ENCODE data around the gene CLEC17A.
"Not testable (repeated sequence)": the region's sequence is repeated elsewhere in the genome, so short reads cannot be mapped to it uniquely, and the experiment has no call there.

CLEC17A gene

DNA sequence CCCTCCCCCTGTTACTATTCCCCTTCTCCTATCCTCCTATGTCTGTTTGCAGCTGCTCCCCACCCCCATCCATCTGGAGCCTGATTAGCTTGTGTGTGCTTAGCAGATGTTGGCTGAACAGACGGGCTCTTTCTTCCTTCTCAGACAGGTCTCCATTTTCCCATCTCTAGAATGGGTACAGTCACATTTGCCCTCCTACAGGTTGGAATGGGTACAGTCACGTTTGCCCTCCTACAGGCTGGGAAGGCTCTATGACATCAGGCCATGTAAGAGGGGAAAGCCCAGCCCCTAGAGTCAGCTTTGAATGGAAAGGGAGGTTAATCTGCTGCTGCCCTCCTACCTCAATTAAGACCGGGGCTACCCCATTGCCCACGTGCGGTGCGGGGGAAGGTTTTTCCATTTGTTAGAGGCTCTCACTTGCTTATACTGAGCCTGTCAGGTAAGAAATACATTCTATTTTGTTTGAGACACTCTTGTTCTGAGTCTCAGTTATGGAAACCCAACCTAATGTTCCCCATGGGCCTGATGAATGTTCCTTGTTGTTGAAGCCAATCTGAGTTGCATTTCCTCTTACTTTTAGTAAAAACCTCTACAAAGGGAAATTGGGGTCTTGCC, 2.2 kb upstream of the CLEC17A start:
- 100% methylated on average over 5 of the region's 6 CpGs for WGBS (ENCODE audit: insufficient coverage)
- no peaks in the 10 kb centered on the region for H3K36me3 ChIP-seq (ENCODE audit: control insufficient read depth in 4 of 4, insufficient read depth in 4 of 4, low read length in 3 of 4)
- H3K27me3 ChIP-seq (replicated peaks in 2 of 5; ENCODE audit: control insufficient read depth in 4 of 5, insufficient read depth in 5 of 5, low read length in 4 of 5), result no peaks in the 10 kb centered on the region
- ChIA-PET CTCF (interaction anchor here (12.4 kb wide), 1 partner anchor 106 kb away, joined by 290 read pairs; the partner anchor contains the start of gene ZNF333), POLR2A (no interaction called here)
- H3K27ac ChIP-seq (ENCODE audit: insufficient read depth in 1 of 2, low read depth in 1 of 2, low read length in 2 of 2, poor library complexity in 1 of 2, severe bottlenecking in 2 of 2), result no peak overlapping the region
- H3K9me3 ChIP-seq (ENCODE audit: control extremely low read depth in 1 of 5, control insufficient read depth in 4 of 5, insufficient read depth in 2 of 5, low read depth in 1 of 5, low read length in 4 of 5), result no peaks in the 10 kb centered on the region
- no peak overlapping the region for H3K4me3 ChIP-seq (ENCODE audit: control insufficient read depth in 1 of 7, extremely low read depth in 1 of 7, insufficient read depth in 4 of 7, low read depth in 2 of 7, low read length in 6 of 7)
- no peak for DNase-seq
- peaks cover 0 to 10% (median 7%) of the 10 kb centered on the region in 4 experiments for H3K4me1 ChIP-seq (ENCODE audit: control extremely low read depth in 1 of 4, control insufficient read depth in 4 of 4, insufficient read depth in 4 of 4, low read length in 3 of 4)

DNA sequence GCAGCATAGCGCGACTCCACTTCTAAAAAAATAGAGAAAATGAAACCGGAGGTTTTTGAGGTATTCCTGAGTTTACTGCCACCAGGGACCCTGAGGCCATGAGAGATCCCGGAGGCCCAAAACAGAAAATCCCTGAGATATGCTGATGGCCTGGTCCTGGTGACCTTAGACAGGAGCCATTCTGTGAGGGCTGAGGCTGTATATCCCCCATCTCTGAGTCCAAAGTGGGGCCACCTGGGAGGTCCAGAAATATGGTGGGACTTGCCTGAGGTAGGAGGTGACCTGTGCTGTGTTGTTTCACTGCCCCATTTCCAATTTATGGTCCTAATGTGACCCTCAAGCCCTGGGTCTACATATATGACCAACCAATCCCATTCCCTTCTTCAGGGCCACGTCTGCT, 1.5 kb downstream of the CLEC17A start:
- H3K4me1 ChIP-seq (ENCODE audit: control extremely low read depth in 1 of 4, control insufficient read depth in 4 of 4, insufficient read depth in 4 of 4, low read length in 3 of 4); H3K27ac ChIP-seq (ENCODE audit: insufficient read depth in 1 of 2, low read depth in 1 of 2, low read length in 2 of 2, poor library complexity in 1 of 2, severe bottlenecking in 2 of 2); H3K36me3 ChIP-seq (ENCODE audit: control insufficient read depth in 4 of 4, insufficient read depth in 4 of 4, low read length in 3 of 4); H3K9me3 ChIP-seq (ENCODE audit: control extremely low read depth in 1 of 5, control insufficient read depth in 4 of 5, insufficient read depth in 2 of 5, low read depth in 1 of 5, low read length in 4 of 5); H3K4me3 ChIP-seq (ENCODE audit: control insufficient read depth in 1 of 7, extremely low read depth in 1 of 7, insufficient read depth in 4 of 7, low read depth in 2 of 7, low read length in 6 of 7); DNase-seq; POLR2A ChIA-PET; H3K27me3 ChIP-seq (replicated peaks in 2 of 5; ENCODE audit: control insufficient read depth in 4 of 5, insufficient read depth in 5 of 5, low read length in 4 of 5); CTCF ChIA-PET: not testable (repeated sequence)
- WGBS (ENCODE audit: insufficient coverage), result 85% methylated on average over 2 of the region's 5 CpGs

DNA sequence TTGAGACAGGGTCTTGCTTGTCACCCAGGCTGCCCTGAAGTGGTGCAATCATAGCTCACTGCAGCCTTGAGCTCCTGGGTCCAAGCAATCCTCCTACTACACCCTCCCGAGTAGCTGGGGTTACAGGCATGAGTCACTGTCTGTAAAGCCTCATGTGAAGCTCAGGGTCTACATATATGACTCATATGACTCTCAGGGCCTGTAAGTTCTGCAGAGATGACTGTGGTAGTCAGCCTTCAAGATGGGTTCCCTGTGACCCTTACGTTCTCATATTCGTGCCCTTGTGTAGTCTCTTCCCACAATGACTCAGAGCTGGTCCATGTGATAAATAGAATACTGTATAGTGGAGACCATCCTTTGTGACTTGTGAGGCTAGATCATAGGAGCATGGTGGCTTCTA, 2.3 kb downstream of the CLEC17A start:
- no CpG with 5 or more reads among the region's 3 CpGs for WGBS (ENCODE audit: insufficient coverage)
- POLR2A ChIA-PET; H3K9me3 ChIP-seq (ENCODE audit: control extremely low read depth in 1 of 5, control insufficient read depth in 4 of 5, insufficient read depth in 2 of 5, low read depth in 1 of 5, low read length in 4 of 5); H3K36me3 ChIP-seq (ENCODE audit: control insufficient read depth in 4 of 4, insufficient read depth in 4 of 4, low read length in 3 of 4); H3K27me3 ChIP-seq (replicated peaks in 2 of 5; ENCODE audit: control insufficient read depth in 4 of 5, insufficient read depth in 5 of 5, low read length in 4 of 5); H3K4me3 ChIP-seq (ENCODE audit: control insufficient read depth in 1 of 7, extremely low read depth in 1 of 7, insufficient read depth in 4 of 7, low read depth in 2 of 7, low read length in 6 of 7); H3K27ac ChIP-seq (ENCODE audit: insufficient read depth in 1 of 2, low read depth in 1 of 2, low read length in 2 of 2, poor library complexity in 1 of 2, severe bottlenecking in 2 of 2); H3K4me1 ChIP-seq (ENCODE audit: control extremely low read depth in 1 of 4, control insufficient read depth in 4 of 4, insufficient read depth in 4 of 4, low read length in 3 of 4); CTCF ChIA-PET: not testable (repeated sequence)
- peak in 1 of 3 donors; percentile 47 for DNase-seq

DNA sequence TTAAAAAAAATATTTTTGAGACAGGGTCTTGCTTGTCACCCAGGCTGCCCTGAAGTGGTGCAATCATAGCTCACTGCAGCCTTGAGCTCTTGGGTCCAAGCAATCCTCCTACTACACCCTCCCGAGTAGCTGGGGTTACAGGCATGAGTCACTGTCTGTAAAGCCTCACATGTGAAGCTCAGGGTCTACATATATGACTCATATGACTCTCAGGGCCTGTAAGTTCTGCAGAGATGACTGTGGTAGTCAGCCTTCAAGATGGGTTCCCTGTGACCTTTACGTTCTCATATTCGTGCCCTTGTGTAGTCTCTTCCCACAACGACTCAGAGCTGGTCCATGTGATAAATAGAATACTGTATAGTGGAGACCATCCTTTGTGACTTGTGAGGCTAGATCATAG, 6.5 kb downstream of the CLEC17A start:
- not testable (repeated sequence) for H3K9me3 ChIP-seq (ENCODE audit: control extremely low read depth in 1 of 5, control insufficient read depth in 4 of 5, insufficient read depth in 2 of 5, low read depth in 1 of 5, low read length in 4 of 5)

DNA sequence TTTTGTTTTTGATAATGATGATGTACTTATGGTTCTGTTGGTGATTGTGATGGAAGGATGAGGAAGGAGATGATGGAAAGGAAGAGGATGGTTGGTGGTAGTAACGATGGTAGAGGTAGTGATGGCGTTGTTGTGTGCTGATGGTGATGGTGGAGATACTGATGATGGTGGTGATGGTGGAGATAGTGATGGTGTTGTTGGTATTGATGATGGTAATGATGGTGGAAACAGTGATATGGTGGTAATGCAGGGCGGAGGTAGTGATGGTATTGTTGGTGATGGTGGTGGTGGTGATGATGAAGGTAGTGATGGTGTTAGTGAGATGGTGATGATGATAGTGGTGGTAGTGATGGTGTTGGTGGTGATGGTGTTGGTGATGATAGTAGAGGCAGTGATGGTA, 12.7 kb downstream of the CLEC17A start:
- ChIA-PET CTCF (interaction anchor here (0.6 kb wide), 1 partner anchor 1172 kb away, joined by 3 read pairs; no protein-coding TSS in a partner anchor), POLR2A (no interaction called here)
- Histone ChIP-seq H3K27me3 (replicated peaks in 2 of 5; ENCODE audit: control insufficient read depth in 4 of 5, insufficient read depth in 5 of 5, low read length in 4 of 5) (no peaks in the 10 kb centered on the region), H3K4me1 (ENCODE audit: control extremely low read depth in 1 of 4, control insufficient read depth in 4 of 4, insufficient read depth in 4 of 4, low read length in 3 of 4) (peaks cover 0 to 2% (median 0%) of the 10 kb centered on the region in 4 experiments), H3K4me3 (ENCODE audit: control insufficient read depth in 1 of 7, extremely low read depth in 1 of 7, insufficient read depth in 4 of 7, low read depth in 2 of 7, low read length in 6 of 7) (no peak overlapping the region), H3K27ac (ENCODE audit: insufficient read depth in 1 of 2, low read depth in 1 of 2, low read length in 2 of 2, poor library complexity in 1 of 2, severe bottlenecking in 2 of 2) (no peak overlapping the region), H3K36me3 (ENCODE audit: control insufficient read depth in 4 of 4, insufficient read depth in 4 of 4, low read length in 3 of 4) (no peaks in the 10 kb centered on the region), H3K9me3 (ENCODE audit: control extremely low read depth in 1 of 5, control insufficient read depth in 4 of 5, insufficient read depth in 2 of 5, low read depth in 1 of 5, low read length in 4 of 5) (peaks cover 0 to 3% (median 0%) of the 10 kb centered on the region in 5 experiments)
- WGBS (ENCODE audit: insufficient coverage), result 88% methylated on average over 3 of the region's 3 CpGs
- no peak for DNase-seq

More for the DNA sequence above, 6.5 kb downstream of the CLEC17A start:
- H3K27ac ChIP-seq (ENCODE audit: insufficient read depth in 1 of 2, low read depth in 1 of 2, low read length in 2 of 2, poor library complexity in 1 of 2, severe bottlenecking in 2 of 2); H3K4me3 ChIP-seq (ENCODE audit: control insufficient read depth in 1 of 7, extremely low read depth in 1 of 7, insufficient read depth in 4 of 7, low read depth in 2 of 7, low read length in 6 of 7); H3K27me3 ChIP-seq (replicated peaks in 2 of 5; ENCODE audit: control insufficient read depth in 4 of 5, insufficient read depth in 5 of 5, low read length in 4 of 5); POLR2A ChIA-PET; CTCF ChIA-PET; H3K4me1 ChIP-seq (ENCODE audit: control extremely low read depth in 1 of 4, control insufficient read depth in 4 of 4, insufficient read depth in 4 of 4, low read length in 3 of 4); H3K36me3 ChIP-seq (ENCODE audit: control insufficient read depth in 4 of 4, insufficient read depth in 4 of 4, low read length in 3 of 4): not testable (repeated sequence)
- no CpG with 5 or more reads among the region's 4 CpGs for WGBS (ENCODE audit: insufficient coverage)
- DNase-seq, result peak in 1 of 3 donors; percentile 19

DNA sequence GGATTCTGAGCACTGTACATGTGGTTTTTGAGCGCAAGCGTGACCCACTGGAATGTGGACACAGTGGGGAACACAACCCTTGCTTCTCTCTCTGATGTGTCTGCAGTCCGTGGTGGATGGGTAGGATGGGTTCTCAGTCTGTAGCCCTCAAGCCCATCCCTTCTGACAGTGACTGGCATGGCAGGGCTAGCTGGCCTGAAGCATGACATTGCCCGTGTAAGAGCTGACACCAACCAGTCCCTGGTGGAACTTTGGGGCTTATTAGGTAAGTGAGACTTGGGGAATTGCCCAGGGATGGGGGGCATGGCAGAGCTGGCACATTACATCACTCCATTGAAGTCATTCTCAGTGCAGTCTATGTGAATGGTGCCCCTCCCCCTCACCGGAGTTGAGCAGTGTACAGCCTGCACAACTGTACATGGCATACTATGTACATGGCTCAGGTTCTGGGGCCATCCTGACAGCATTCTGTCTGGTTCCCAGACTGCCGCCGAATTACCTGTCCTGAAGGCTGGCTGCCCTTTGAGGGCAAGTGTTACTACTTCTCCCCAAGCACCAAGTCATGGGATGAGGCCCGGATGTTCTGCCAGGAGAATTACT, 16.8 kb downstream of the CLEC17A start:
- 98% methylated on average over 6 of the region's 8 CpGs for WGBS (ENCODE audit: insufficient coverage)
- Histone ChIP-seq H3K27ac (ENCODE audit: insufficient read depth in 1 of 2, low read depth in 1 of 2, low read length in 2 of 2, poor library complexity in 1 of 2, severe bottlenecking in 2 of 2) (no peak overlapping the region), H3K36me3 (ENCODE audit: control insufficient read depth in 4 of 4, insufficient read depth in 4 of 4, low read length in 3 of 4) (no peaks in the 10 kb centered on the region), H3K9me3 (ENCODE audit: control extremely low read depth in 1 of 5, control insufficient read depth in 4 of 5, insufficient read depth in 2 of 5, low read depth in 1 of 5, low read length in 4 of 5) (peaks cover 0 to 6% (median 3%) of the 10 kb centered on the region in 5 experiments), H3K27me3 (replicated peaks in 2 of 5; ENCODE audit: control insufficient read depth in 4 of 5, insufficient read depth in 5 of 5, low read length in 4 of 5) (no peaks in the 10 kb centered on the region), H3K4me3 (ENCODE audit: control insufficient read depth in 1 of 7, extremely low read depth in 1 of 7, insufficient read depth in 4 of 7, low read depth in 2 of 7, low read length in 6 of 7) (no peak overlapping the region), H3K4me1 (ENCODE audit: control extremely low read depth in 1 of 4, control insufficient read depth in 4 of 4, insufficient read depth in 4 of 4, low read length in 3 of 4) (no peaks in the 10 kb centered on the region)
- POLR2A ChIA-PET, result no interaction called here
- DNase-seq, result no peak
- CTCF ChIA-PET, result no interaction called here

DNA sequence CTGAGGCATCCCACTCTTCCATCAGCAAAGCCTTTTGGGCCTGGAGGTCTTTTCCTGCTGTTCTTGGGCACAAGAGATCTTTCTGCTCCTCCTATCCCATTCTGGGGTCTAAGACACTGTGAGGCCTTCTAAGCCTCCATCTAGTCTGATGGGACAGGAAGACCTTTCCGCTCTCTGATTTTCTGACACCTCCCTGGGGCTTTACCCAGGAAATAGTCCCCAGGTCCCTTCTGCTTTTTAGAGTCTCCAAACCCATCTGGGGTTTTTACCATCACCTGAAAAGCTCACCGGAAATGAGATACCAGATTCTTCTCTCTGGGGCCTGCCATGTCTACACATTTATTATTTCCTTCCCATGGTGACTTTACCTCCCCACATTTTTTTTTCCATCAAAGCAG, 21.1 kb downstream of the CLEC17A start:
- Histone ChIP-seq H3K4me1 (ENCODE audit: control extremely low read depth in 1 of 4, control insufficient read depth in 4 of 4, insufficient read depth in 4 of 4, low read length in 3 of 4) (no peaks in the 10 kb centered on the region), H3K4me3 (ENCODE audit: control insufficient read depth in 1 of 7, extremely low read depth in 1 of 7, insufficient read depth in 4 of 7, low read depth in 2 of 7, low read length in 6 of 7) (no peak overlapping the region), H3K27me3 (replicated peaks in 2 of 5; ENCODE audit: control insufficient read depth in 4 of 5, insufficient read depth in 5 of 5, low read length in 4 of 5) (no peaks in the 10 kb centered on the region), H3K27ac (ENCODE audit: insufficient read depth in 1 of 2, low read depth in 1 of 2, low read length in 2 of 2, poor library complexity in 1 of 2, severe bottlenecking in 2 of 2) (no peak overlapping the region), H3K36me3 (ENCODE audit: control insufficient read depth in 4 of 4, insufficient read depth in 4 of 4, low read length in 3 of 4) (no peaks in the 10 kb centered on the region), H3K9me3 (ENCODE audit: control extremely low read depth in 1 of 5, control insufficient read depth in 4 of 5, insufficient read depth in 2 of 5, low read depth in 1 of 5, low read length in 4 of 5) (peaks cover 0 to 3% (median 0%) of the 10 kb centered on the region in 5 experiments)
- CTCF ChIA-PET, result no interaction called here
- DNase-seq, result peak in 1 of 3 donors; percentile 31
- 71% methylated on average over 2 of the region's 2 CpGs for WGBS (ENCODE audit: insufficient coverage)
- POLR2A ChIA-PET, result interaction anchor here (0.6 kb wide), 1 partner anchor 13 kb away, joined by 3 read pairs; no protein-coding TSS in a partner anchor

All from common myeloid progenitor, CD34-positive (primary cell).